Upper lobe of left lung (tissue), 4 donors: ENCODE data around the gene CCDC57.
"Not testable (repeated sequence)": the region's sequence is repeated elsewhere in the genome, so short reads cannot be mapped to it uniquely, and the experiment has no call there.

Experiments
- CTCF ChIP-seq, 6 experiments: fragments of 450-650 bp in 4 of 6; fragments of 200-600 bp in 2 of 6; sonication (generic) in 2 of 6; IDR thresholded peaks; one replicate each; pipeline ENCODE4 v1.5.1; 2016 to 2019; ENCODE audit warnings: antibody characterized with exemption in 6 of 6
- POLR2AphosphoS5 ChIP-seq, 2 donors: sonication (generic); formaldehyde crosslinking; IDR thresholded peaks; one replicate each; pipeline ENCODE4 v1.5.1; 2017; ENCODE audit warnings: antibody characterized with exemption in 2 of 2

GRCh38 chr17:82174042-82174857 is 38.4 kb downstream of the CCDC57 start:
- TF ChIP-seq POLR2AphosphoS5, CTCF (IDR thresholded peaks at IDR 0.05): not testable (repeated sequence)
